Parathyroid adenoma (tissue), 2 donors: ENCODE data around the gene WDR45B.

Experiments
- H2AFZ ChIP-seq: fragments of 300-600 bp; sonication (generic); one replicate; pipeline ENCODE4 v1.7.0; 2017; ENCODE audit warnings: antibody characterized with exemption, mild to moderate bottlenecking
- H3K27ac ChIP-seq: fragments of 300-600 bp; sonication (generic); one replicate; pipeline ENCODE4 v1.7.0; 2017
- H3K27me3 ChIP-seq: fragments of 300-600 bp; sonication (generic); one replicate; pipeline ENCODE4 v1.7.0; 2017; ENCODE audit warnings: low read length; ENCODE audit not compliant: control insufficient read depth, insufficient read depth
- H3K36me3 ChIP-seq: fragments of 300-600 bp; sonication (generic); one replicate; pipeline ENCODE4 v1.7.0; 2017; ENCODE audit warnings: low read length; ENCODE audit not compliant: control insufficient read depth, insufficient read depth
- H3K4me1 ChIP-seq: fragments of 300-600 bp; sonication (generic); one replicate; pipeline ENCODE4 v1.7.0; 2017; ENCODE audit warnings: control low read depth
- H3K4me2 ChIP-seq: fragments of 300-600 bp; sonication (generic); one replicate; pipeline ENCODE4 v1.7.0; 2017; ENCODE audit warnings: low read length
- H3K4me3 ChIP-seq: fragments of 300-600 bp; sonication (generic); one replicate; pipeline ENCODE4 v1.7.0; 2017; ENCODE audit warnings: low read depth, low read length
- H3K79me2 ChIP-seq: fragments of 300-600 bp; sonication (generic); one replicate; pipeline ENCODE4 v1.7.0; 2017; ENCODE audit warnings: control low read depth
- H3K9ac ChIP-seq: fragments of 300-600 bp; sonication (generic); one replicate; pipeline ENCODE4 v1.7.0; 2017; ENCODE audit warnings: mild to moderate bottlenecking
- H3K9me3 ChIP-seq: fragments of 300-600 bp; sonication (generic); one replicate; pipeline ENCODE4 v1.7.0; 2017; ENCODE audit warnings: low read length; ENCODE audit not compliant: control insufficient read depth
- CTCF ChIP-seq: fragments of 300-600 bp; sonication (generic); IDR thresholded peaks from one replicate; pipeline ENCODE4 v1.7.0; 2017; ENCODE audit warnings: antibody characterized with exemption, mild to moderate bottlenecking
- donor health status: primary hyperparathyroidism.

WDR45B gene

GRCh38 chr17:82668024-82668630 is 19.9 kb upstream of the WDR45B start:
- Histone ChIP-seq H3K36me3 (no peaks in the 10 kb centered on the region), H3K4me3 (no peak overlapping the region), H2AFZ (no peak overlapping the region), H3K9me3 (no peaks in the 10 kb centered on the region), H3K27me3 (no peaks in the 10 kb centered on the region), H3K27ac (no peak overlapping the region), H3K9ac (no peak overlapping the region), H3K79me2 (peaks cover 2% of the 10 kb centered on the region), H3K4me2 (no peak overlapping the region), H3K4me1 (no peaks in the 10 kb centered on the region)
- no peak for TF ChIP-seq CTCF

- Histone ChIP-seq H3K27ac (no peak overlapping the region), H3K79me2 (peaks cover 2% of the 10 kb centered on the region), H3K36me3 (no peaks in the 10 kb centered on the region), H3K4me3 (no peak overlapping the region), H3K27me3 (no peaks in the 10 kb centered on the region), H3K9me3 (no peaks in the 10 kb centered on the region), H3K9ac (no peak overlapping the region), H2AFZ (no peak overlapping the region), H3K4me2 (no peak overlapping the region), H3K4me1 (no peaks in the 10 kb centered on the region)
- no peak for TF ChIP-seq CTCF
These were observed 19.4 kb upstream of the WDR45B start for GRCh38 chr17:82667668-82668000.

GRCh38 chr17:82666931-82667667 is 18.9 kb upstream of the WDR45B start:
- Histone ChIP-seq H3K36me3 (no peaks in the 10 kb centered on the region), H3K9me3 (no peaks in the 10 kb centered on the region), H3K4me2 (no peak overlapping the region), H3K4me1 (no peaks in the 10 kb centered on the region), H3K27ac (no peak overlapping the region), H3K9ac (no peak overlapping the region), H3K79me2 (no peaks in the 10 kb centered on the region), H2AFZ (no peak overlapping the region), H3K4me3 (no peak overlapping the region), H3K27me3 (no peaks in the 10 kb centered on the region)
- TF ChIP-seq CTCF = no peak

- H3K79me2 ChIP-seq = no peaks in the 10 kb centered on the region
- TF ChIP-seq CTCF = no peak
- no peaks in the 10 kb centered on the region for H3K36me3 ChIP-seq
- H2AFZ ChIP-seq = no peak overlapping the region
- H3K4me3 ChIP-seq = no peak overlapping the region
- no peak overlapping the region for H3K27ac ChIP-seq
- H3K4me1 ChIP-seq = no peaks in the 10 kb centered on the region
- no peak overlapping the region for H3K4me2 ChIP-seq
- H3K9ac ChIP-seq = no peak overlapping the region
- H3K27me3 ChIP-seq = no peaks in the 10 kb centered on the region
- no peaks in the 10 kb centered on the region for H3K9me3 ChIP-seq
These were observed 17.6 kb upstream of the WDR45B start for GRCh38 chr17:82665891-82666290.

GRCh38 chr17:82665217-82665616 is 17.0 kb upstream of the WDR45B start:
- Histone ChIP-seq H3K9me3 (no peaks in the 10 kb centered on the region), H3K4me2 (no peak overlapping the region), H3K27ac (no peak overlapping the region), H2AFZ (no peak overlapping the region), H3K9ac (no peak overlapping the region), H3K36me3 (no peaks in the 10 kb centered on the region), H3K4me1 (no peaks in the 10 kb centered on the region), H3K79me2 (no peaks in the 10 kb centered on the region), H3K4me3 (no peak overlapping the region), H3K27me3 (no peaks in the 10 kb centered on the region)
- no peak for TF ChIP-seq CTCF
